HG03159 (cell line): ENCODE results near the gene AATK.

Source experiments
- ATAC-seq: cut with Tn5 transposase; IDR thresholded peaks from one replicate; pipeline ENCODE4 v1.9.1; 2021; ENCODE audit warnings: mild to moderate bottlenecking, moderate library complexity; ENCODE audit not compliant: unreplicated experiment

Gene AATK

GRCh38 chr17:81183316-81183715 is 17.3 kb upstream of the AATK start:
- no peak for ATAC-seq

GRCh38 chr17:81182596-81182995 is 16.6 kb upstream of the AATK start:
- no peak for ATAC-seq

GRCh38 chr17:81181811-81182185 is 15.8 kb upstream of the AATK start:
- no peak for ATAC-seq

GRCh38 chr17:81180836-81181810 is 15.1 kb upstream of the AATK start:
- no peak for ATAC-seq

- ATAC-seq, result no peak
These were observed 13.8 kb upstream of the AATK start for GRCh38 chr17:81179861-81180260.

GRCh38 chr17:81179220-81179619 is 13.2 kb upstream of the AATK start:
- no peak for ATAC-seq

GRCh38 chr17:81178136-81179091 is 12.4 kb upstream of the AATK start:
- ATAC-seq, result no peak

GRCh38 chr17:81176666-81177065 is 10.6 kb upstream of the AATK start:
- no peak for ATAC-seq

GRCh38 chr17:81173762-81174155 is 7.7 kb upstream of the AATK start:
- ATAC-seq, result no peak

- ATAC-seq, result no peak
These were observed 7.2 kb upstream of the AATK start for GRCh38 chr17:81173052-81173761.

GRCh38 chr17:81171941-81172340 is 5.9 kb upstream of the AATK start:
- ATAC-seq, result no peak

- no peak for ATAC-seq
These were observed 4.9 kb upstream of the AATK start for GRCh38 chr17:81170727-81171494.

GRCh38 chr17:81169870-81170309 is 3.9 kb upstream of the AATK start:
- ATAC-seq, result no peak

- no peak for ATAC-seq
These were observed 1.6 kb upstream of the AATK start for GRCh38 chr17:81167638-81168037.

GRCh38 chr17:81167194-81167524 is 1.1 kb upstream of the AATK start:
- ATAC-seq, result no peak

GRCh38 chr17:81165246-81166032 is 582 bp downstream of the AATK start, which contains the start of gene PVALEF:
PVALEF (plus strand) TSS chr17:81165507; CDS start chr17:81181227, 15,720 bp downstream.
- no peak for ATAC-seq

- no peak for ATAC-seq
These were observed 1.4 kb downstream of the AATK start for GRCh38 chr17:81164371-81165245.

- no peak for ATAC-seq
These were observed 2.2 kb downstream of the AATK start for GRCh38 chr17:81163703-81164370.
